Stimulated activated naive B cell treated with anti-CD40 and anti-IgM and Interleukin-4, amounts not matched to agents 10 μg/mL and 1 μg/mL and 100 μg/mL, for 72 hours (primary cell): ENCODE data around the gene SEC22C.
"Not testable (repeated sequence)": the region's sequence is repeated elsewhere in the genome, so short reads cannot be mapped to it uniquely, and the experiment has no call there.

Source experiments
- ATAC-seq, 2 donors: fragments of 150-1000 bp; cut with Tn5 transposase; replicated peaks; 2 replicates each; pipeline ENCODE4 v1.10.0; 2021; ENCODE audit warnings: moderate library complexity in 1 of 2
- DNase-seq: peaks from one replicate; pipeline ENCODE4 v3.0.0; 2021
- H3K27ac Mint-ChIP-seq: one replicate; pipeline ENCODE4 v1.8.0; 2022; ENCODE audit warnings: mild to moderate bottlenecking, mixed read lengths
- H3K27me3 Mint-ChIP-seq, 2 donors: one replicate each; pipeline ENCODE4 v1.8.0; 2022; ENCODE audit warnings: mixed read lengths in 2 of 2
- H3K36me3 Mint-ChIP-seq, 2 donors: one replicate each; pipeline ENCODE4 v1.8.0; 2022; ENCODE audit warnings: mixed read lengths in 2 of 2, mild to moderate bottlenecking in 1 of 2
- H3K4me1 Mint-ChIP-seq, 2 donors: one replicate each; pipeline ENCODE4 v1.8.0; 2022; ENCODE audit warnings: mixed read lengths in 2 of 2, mild to moderate bottlenecking in 1 of 2
- H3K4me3 Mint-ChIP-seq, 2 donors: one replicate each; pipeline ENCODE4 v1.8.0; 2022; ENCODE audit warnings: mild to moderate bottlenecking in 2 of 2, mixed read lengths in 2 of 2, moderate library complexity in 1 of 2
- H3K9me3 Mint-ChIP-seq, 2 donors: one replicate each; pipeline ENCODE4 v1.8.0; 2022; ENCODE audit warnings: mixed read lengths in 2 of 2, mild to moderate bottlenecking in 1 of 2

The SEC22C gene, protein sequence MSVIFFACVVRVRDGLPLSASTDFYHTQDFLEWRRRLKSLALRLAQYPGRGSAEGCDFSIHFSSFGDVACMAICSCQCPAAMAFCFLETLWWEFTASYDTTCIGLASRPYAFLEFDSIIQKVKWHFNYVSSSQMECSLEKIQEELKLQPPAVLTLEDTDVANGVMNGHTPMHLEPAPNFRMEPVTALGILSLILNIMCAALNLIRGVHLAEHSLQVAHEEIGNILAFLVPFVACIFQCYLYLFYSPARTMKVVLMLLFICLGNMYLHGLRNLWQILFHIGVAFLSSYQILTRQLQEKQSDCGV

DNA sequence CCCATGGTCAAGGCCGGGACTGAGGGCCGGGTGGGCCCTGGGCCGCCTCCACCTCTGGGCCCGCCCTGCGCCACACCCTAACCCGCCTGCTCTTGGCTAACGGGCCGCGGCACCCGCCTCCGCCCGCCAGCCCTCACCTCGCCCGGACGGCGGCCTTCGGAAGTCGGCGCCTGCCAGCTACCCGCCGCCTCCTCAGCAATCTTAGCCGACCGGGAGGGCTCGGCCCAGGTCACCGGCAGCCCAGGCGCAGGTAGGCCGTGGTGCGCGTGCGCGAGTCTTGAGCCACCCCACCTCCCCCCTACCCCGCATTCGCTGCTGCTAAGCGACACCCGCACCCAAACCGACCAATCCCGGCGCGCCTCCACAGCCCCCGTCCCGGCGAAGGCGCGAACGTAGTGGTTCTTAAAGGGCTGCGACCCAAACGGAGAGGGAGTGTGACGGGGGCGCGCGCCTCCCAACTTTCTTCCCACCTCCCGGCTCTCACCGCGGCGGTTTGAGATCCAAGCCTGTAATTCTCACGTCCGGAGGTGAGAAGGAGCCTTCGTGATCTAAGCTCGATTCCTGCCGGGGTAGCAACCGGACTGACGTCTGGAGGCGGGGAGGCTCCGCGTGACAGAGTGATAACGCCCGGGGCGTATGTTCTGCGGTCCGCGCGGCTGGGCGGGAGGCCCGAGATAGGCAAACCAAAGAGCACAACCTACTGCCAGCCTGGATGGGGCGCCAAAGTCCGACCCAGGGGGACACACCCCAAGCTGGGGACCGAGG lies at the start of gene SEC22C:
TSS of gene SEC22C (minus strand) at position 259 of the 765 bp plus-strand sequence. CDS start 12,921 bp downstream, outside the sequence.
- Mint-ChIP-seq H3K4me1 (peaks cover 28 to 40% of the 10 kb centered on the region in 2 donors), H3K27me3 (no peaks in the 10 kb centered on the region), H3K9me3 (peaks cover 0 to 4% of the 10 kb centered on the region in 2 donors), H3K4me3 (peak within 1 kb of the TSS; percentile 95 to 97), H3K36me3 (peaks cover 9 to 30% of the 10 kb centered on the region in 2 donors), H3K27ac (peak within 1 kb of the TSS; percentile 99)
- DNase-seq (peak; percentile 93), ATAC-seq (peak; percentile 90 to 93)

DNA sequence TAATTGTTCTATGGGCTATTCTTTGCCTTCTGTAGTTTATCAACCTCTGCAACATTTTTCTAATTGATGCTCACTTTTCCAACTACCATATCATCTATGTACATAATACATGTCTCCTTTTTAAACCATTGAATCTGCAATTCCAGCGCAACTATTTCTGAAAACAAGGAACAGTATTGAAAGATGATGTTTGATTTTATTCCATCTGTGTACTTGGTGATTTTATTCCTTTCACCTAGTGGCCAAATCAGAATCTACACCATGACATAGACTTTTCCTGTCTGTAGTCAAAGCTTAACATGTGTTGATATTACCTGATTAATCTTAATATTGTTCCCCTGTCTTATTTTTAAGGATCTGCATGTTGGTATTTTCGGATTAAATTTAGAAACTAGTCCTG lies 31.7 kb upstream of the SEC22C start:
- Mint-ChIP-seq H3K9me3 (no peaks in the 10 kb centered on the region), H3K4me3 (no peak overlapping the region), H3K27ac (no peak overlapping the region), H3K27me3 (no peaks in the 10 kb centered on the region), H3K36me3 (peaks cover 20 to 30% of the 10 kb centered on the region in 2 donors), H3K4me1 (peaks cover 16 to 51% of the 10 kb centered on the region in 2 donors)
- ATAC-seq (no peak), DNase-seq (no peak)

DNA sequence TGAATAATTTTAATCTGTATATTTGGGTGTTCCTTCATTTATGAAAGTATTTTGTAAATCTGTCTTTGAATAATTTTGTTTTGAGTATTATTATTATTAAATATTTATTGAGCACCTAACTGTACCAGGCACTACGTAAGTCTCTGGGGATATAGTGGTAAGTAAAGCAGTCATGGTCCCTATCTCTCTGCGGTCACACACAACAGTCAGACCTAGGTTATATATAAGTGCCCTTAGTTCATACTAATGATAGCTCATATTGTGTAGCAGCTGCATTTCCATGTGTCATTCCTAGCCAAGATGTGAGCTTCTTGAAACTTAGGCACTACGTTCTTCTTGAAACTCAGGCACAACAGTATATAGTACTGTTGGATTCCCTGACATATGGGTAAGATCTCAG lies 31.2 kb upstream of the SEC22C start:
- Mint-ChIP-seq H3K27me3 (no peaks in the 10 kb centered on the region), H3K27ac (no peak overlapping the region), H3K4me1 (peaks cover 16 to 54% of the 10 kb centered on the region in 2 donors), H3K9me3 (no peaks in the 10 kb centered on the region), H3K4me3 (no peak overlapping the region), H3K36me3 (peaks cover 20 to 30% of the 10 kb centered on the region in 2 donors)
- ATAC-seq = peak; percentile 69 to 90
- no peak for DNase-seq

DNA sequence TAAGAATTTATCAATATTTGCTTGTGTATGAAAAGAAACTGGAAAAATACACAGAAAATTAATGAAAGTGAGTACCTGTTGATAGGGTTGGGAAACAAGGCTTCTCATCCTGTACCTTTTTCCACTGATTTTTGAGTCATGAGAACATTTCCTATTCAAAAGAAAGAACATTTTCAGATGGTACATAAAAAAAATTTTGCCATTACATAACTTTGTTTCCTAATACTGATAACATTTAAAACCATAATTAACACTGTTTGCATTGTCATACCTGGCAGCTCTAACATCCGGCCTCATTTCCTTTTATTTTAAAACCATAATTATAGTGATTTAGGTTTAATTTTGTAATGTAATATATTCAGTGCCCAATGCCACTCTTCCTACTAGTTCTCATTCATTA lies 30.4 kb upstream of the SEC22C start:
- no peak overlapping the region for H3K27ac Mint-ChIP-seq
- peaks cover 16 to 58% of the 10 kb centered on the region in 2 donors for H3K4me1 Mint-ChIP-seq
- no peak for DNase-seq
- peaks cover 22 to 34% of the 10 kb centered on the region in 2 donors for H3K36me3 Mint-ChIP-seq
- H3K27me3 Mint-ChIP-seq = no peaks in the 10 kb centered on the region
- H3K9me3 Mint-ChIP-seq = no peaks in the 10 kb centered on the region
- no peak for ATAC-seq
- no peak overlapping the region for H3K4me3 Mint-ChIP-seq

DNA sequence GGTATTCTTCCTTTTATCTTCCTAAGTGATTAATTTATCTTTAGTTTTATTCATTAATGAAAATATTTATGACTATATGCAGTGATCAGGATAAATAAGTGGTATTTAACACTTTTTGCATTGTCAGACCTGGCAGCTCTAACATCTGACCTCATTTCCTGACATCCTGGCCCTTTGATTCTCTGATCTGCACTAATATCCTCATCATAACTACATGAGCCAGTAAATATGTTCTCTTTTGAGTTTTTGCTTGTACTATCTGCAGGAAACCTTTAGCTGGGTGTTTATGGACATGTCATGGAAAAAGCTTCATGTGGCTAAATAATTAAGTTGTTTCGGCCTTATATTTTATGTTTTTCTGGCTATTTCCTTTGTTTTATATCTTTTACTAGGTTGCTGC lies 29.2 kb upstream of the SEC22C start:
- Mint-ChIP-seq H3K4me1 (peaks cover 16 to 56% of the 10 kb centered on the region in 2 donors), H3K9me3 (no peaks in the 10 kb centered on the region), H3K4me3 (no peak overlapping the region), H3K27ac (no peak overlapping the region), H3K27me3 (no peaks in the 10 kb centered on the region), H3K36me3 (peaks cover 21 to 37% of the 10 kb centered on the region in 2 donors)
- DNase-seq (no peak), ATAC-seq (no peak)

DNA sequence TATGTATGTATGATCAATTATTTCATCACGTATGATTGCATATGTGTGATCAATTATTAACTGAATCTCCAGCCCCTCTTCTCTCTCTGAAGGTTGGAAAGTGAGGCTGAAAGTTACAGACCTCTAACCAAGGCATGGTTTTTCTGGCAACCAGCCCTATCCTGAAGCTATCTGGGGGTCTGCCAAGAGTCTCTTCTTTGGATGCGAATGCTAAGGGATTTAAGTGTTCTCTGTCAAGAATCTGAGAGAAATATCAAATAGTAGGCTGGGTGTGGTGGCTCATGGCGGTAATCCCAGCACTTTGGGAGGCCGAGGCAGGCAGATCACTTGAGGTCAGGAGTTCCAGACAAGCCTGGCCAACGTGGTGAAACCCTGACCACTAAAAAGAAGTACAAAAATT lies 26.8 kb upstream of the SEC22C start:
- ATAC-seq (no peak), DNase-seq (no peak)
- Mint-ChIP-seq H3K9me3 (peaks cover 0 to 2% of the 10 kb centered on the region in 2 donors), H3K27me3 (no peaks in the 10 kb centered on the region), H3K4me1 (peaks cover 17 to 53% of the 10 kb centered on the region in 2 donors), H3K27ac (peak overlapping the region; percentile 42), H3K36me3 (peaks cover 33 to 47% of the 10 kb centered on the region in 2 donors), H3K4me3 (no peak overlapping the region)

DNA sequence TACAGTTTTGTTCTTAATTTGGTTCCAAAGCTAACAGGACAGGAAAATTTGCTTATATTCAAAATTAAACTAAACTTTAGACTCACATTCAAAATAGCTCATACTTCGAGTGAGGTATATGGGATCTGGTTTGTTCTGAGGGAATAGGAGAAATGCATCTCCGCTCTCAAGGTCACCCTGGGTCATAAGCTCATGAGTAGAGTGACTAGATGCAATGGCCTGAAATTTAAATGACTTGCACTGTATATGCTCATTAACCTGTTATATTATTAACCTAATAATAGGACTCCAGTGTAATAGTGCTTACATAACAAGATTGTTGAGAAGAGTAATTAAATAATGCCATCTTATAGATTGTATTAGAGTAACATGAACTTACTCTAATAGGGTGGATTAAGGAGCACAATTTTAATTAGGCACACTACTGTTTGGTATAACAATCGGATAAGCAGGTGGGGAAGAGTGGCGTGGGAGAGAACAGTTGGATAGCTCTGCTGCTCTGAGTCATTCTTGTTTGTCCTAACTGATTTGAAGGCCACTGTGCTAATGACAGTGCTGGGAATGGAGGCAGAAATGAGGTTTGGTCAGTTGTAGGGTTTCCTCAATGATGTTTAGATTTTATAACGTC lies 23.9 kb upstream of the SEC22C start:
- Mint-ChIP-seq H3K4me1 (peaks cover 14 to 43% of the 10 kb centered on the region in 2 donors), H3K4me3 (no peak overlapping the region), H3K9me3 (peaks cover 0 to 2% of the 10 kb centered on the region in 2 donors), H3K27ac (no peak overlapping the region), H3K36me3 (peaks cover 33 to 42% of the 10 kb centered on the region in 2 donors), H3K27me3 (no peaks in the 10 kb centered on the region)
- ATAC-seq (no peak), DNase-seq (no peak)

DNA sequence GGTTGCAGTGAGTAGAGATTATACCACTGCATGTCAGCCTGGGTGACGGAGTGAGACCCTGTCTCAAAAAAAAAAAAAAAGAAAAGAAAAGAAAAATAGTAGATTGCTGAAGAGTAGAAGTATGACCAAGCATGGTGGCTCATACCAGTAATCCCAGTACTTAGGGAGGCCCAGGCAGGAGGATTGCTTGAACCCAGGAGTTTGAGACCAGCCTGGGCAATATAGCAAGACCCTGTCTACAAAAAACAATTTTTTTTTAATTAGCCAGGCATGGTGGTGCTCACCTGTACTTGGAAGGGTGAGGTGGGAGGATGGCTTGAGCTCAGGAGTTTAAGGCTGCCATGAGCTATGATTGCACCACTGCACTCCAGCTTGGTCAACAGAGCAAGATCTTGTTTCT lies 21.2 kb upstream of the SEC22C start:
- no peak overlapping the region for H3K27ac Mint-ChIP-seq
- ATAC-seq = no peak
- peaks cover 26 to 31% of the 10 kb centered on the region in 2 donors for H3K36me3 Mint-ChIP-seq
- H3K27me3 Mint-ChIP-seq = no peaks in the 10 kb centered on the region
- peaks cover 4 to 5% of the 10 kb centered on the region in 2 donors for H3K9me3 Mint-ChIP-seq
- no peak overlapping the region for H3K4me3 Mint-ChIP-seq
- peaks cover 12 to 33% of the 10 kb centered on the region in 2 donors for H3K4me1 Mint-ChIP-seq
- no peak for DNase-seq

DNA sequence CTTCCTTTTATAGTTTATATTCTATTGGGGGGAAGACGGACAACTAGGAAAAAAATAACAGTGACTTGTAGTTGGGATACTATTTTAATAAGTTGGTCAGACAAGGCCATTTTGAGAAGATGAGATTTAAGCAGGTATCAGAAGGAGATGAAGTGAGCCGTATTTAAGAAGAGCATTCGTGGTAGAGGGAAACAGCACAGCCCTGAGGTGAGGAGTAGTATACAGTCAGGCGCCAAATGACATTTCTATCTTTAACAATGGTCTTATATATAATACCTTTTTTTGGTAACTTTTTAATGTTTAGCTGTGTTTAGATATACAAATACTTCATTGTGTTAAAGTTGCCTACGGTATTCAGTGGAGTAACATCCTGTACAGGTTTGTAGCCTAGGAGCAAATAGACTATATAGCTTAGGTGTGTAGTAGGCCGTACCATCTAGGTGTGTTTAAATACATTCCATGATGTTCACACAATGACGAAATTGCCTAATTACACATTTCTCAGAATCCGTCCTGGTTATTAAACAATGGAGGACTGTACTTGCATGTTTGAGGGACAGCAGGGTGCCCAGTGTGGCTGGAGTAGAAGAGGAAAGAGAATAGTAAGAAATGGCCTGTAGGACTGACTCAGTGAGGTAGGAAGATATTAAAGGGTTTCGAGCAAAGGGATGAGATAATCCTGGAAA lies 20.3 kb upstream of the SEC22C start:
- peaks cover 26 to 29% of the 10 kb centered on the region in 2 donors for H3K36me3 Mint-ChIP-seq
- H3K4me3 Mint-ChIP-seq = peak overlapping the region; percentile 89 to 93
- peaks cover 12 to 28% of the 10 kb centered on the region in 2 donors for H3K4me1 Mint-ChIP-seq
- no peaks in the 10 kb centered on the region for H3K27me3 Mint-ChIP-seq
- ATAC-seq (no peak), DNase-seq (no peak)
- H3K27ac Mint-ChIP-seq = no peak overlapping the region
- peaks cover 4 to 5% of the 10 kb centered on the region in 2 donors for H3K9me3 Mint-ChIP-seq

DNA sequence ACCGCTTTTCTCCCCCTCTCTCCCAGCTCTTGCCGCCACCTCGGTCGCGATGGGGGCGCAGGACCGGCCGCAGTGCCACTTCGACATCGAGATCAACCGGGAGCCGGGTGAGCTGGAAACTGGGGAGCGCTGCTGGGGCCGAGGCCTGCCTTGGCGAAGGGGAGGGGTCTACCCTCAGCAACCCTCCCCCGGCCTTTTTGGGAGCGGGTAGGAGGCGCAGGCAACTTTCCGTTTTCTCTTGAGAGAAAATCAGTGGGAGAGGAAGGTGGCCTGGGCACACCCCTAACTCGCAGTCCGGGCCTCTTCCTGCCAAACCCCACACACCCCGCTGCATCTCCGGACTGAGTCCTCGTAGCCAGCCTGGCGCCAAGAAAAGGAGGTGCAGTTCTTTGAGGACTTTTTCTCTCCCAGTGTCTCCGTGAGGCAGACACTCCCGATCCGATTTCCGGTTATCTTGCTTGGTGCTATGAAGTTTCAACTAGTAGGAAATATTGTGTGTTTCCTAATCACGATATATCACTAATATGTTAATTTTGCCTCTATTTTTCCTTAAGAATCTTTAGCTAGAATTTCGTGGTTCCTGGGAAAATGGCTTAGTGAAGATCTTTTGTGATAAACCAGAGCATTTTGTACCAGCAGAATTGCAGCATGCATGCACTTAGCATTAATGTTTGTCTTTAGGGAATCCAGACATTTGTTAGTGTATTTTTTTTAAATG lies 19.4 kb upstream of the SEC22C start:
- H3K4me1 Mint-ChIP-seq = peaks cover 13 to 26% of the 10 kb centered on the region in 2 donors
- no peak for DNase-seq
- peak overlapping the region; percentile 89 to 93 for H3K4me3 Mint-ChIP-seq
- peak overlapping the region; percentile 97 for H3K27ac Mint-ChIP-seq
- no peaks in the 10 kb centered on the region for H3K27me3 Mint-ChIP-seq
- H3K36me3 Mint-ChIP-seq = peaks cover 28 to 34% of the 10 kb centered on the region in 2 donors
- peak; percentile 35 to 41 for ATAC-seq
- peaks cover 4 to 5% of the 10 kb centered on the region in 2 donors for H3K9me3 Mint-ChIP-seq

DNA sequence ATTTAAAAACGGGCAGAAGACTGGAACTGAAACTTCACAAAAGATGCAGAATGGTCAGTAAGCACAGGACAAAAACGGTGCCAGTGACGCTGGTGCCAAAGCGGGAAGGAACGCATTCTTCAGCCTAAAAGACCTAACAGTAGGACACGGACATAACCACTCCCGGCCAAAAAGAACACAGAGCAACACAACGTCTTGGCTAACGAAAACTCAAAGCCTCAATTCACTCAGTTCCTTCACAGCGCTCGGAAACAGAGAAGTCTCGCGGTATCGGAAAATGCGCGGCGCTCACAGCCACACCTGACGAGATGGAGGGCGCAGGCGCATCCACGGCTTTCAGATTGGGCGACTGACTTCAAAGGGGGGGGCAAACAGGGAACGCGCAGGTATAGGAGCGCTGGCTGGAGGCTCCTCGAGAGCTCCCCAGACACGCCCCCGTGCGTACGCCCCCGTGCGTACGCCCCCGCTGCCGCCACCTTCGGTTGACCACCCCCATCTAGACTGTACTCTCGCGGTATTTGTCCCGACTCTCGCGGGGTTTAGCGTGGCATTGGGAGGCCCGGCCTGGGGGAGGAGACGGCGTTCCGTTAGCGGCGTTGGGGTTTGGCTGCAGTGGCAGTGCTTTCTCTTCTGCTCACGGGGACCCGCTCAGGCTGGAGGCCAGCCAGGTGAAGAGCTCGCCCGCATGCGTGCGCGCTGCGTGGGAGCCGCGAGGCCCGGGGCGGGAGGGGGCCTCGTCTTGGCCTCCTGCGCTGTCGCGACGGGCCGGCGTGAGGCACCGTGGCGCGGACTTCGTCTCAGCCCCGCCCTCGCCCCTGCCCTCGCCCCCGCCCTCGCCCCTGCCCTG lies 18.6 kb upstream of the SEC22C start, which contains the start of gene NKTR:
TSS of gene NKTR (plus strand) at position 576 of the 847 bp plus-strand sequence. CDS start 321 bp downstream, outside the sequence.
- H3K9me3 Mint-ChIP-seq = peaks cover 4 to 5% of the 10 kb centered on the region in 2 donors
- H3K27ac Mint-ChIP-seq = peak within 1 kb of the TSS; percentile 97
- ATAC-seq = peak; percentile 89 to 90
- H3K27me3 Mint-ChIP-seq = no peaks in the 10 kb centered on the region
- peak within 1 kb of the TSS; percentile 89 to 93 for H3K4me3 Mint-ChIP-seq
- peaks cover 9 to 20% of the 10 kb centered on the region in 2 donors for H3K4me1 Mint-ChIP-seq
- H3K36me3 Mint-ChIP-seq = peaks cover 24 to 38% of the 10 kb centered on the region in 2 donors
- DNase-seq = peak; percentile 99

DNA sequence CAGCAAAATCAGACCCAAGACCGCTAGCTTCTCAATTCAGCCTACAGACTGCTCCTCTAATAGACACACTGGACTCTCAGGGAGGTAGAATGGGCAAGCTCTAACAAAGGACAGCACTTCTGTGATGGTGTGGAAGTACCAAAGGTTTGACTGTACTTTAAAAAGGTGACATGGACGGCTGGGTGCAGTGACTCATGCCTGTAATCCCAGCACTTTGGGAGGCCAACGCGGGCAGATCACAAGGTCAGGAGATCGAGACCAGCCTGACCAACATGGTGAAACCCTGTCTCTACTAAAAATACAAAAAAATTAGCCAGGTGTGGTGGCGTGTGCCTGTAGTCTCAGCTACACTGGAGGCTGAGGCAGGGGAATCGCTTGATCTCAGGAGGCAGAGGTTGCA lies 15.3 kb upstream of the SEC22C start:
- not testable (repeated sequence) for DNase-seq, ATAC-seq, H3K9me3 Mint-ChIP-seq, H3K27me3 Mint-ChIP-seq, H3K4me3 Mint-ChIP-seq
- H3K36me3 Mint-ChIP-seq = peaks cover 25 to 32% of the 10 kb centered on the region in 2 donors
- H3K4me1 Mint-ChIP-seq = peaks cover 12 to 26% of the 10 kb centered on the region in 2 donors
- H3K27ac Mint-ChIP-seq = peak overlapping the region; percentile 63
